Uterus (tissue), 2 donors: ENCODE results near the gene CDH2.

ENCODE experiments used
- CTCF ChIP-seq, 4 experiments: fragments of 200-600 bp in 2 of 4; fragments of 450-650 bp in 2 of 4; sonication (generic) in 2 of 4; IDR thresholded peaks; one replicate each; pipeline ENCODE4 v1.5.1; 2016 to 2019; ENCODE audit warnings: antibody characterized with exemption in 4 of 4, mild to moderate bottlenecking in 2 of 4, moderate library complexity in 1 of 4
- POLR2A ChIP-seq, 2 donors: fragments of 450-650 bp; IDR thresholded peaks; one replicate each; pipeline ENCODE4 v1.6.1; 2016; ENCODE audit warnings: antibody characterized with exemption in 2 of 2, mild to moderate bottlenecking in 1 of 2, moderate library complexity in 1 of 2

GRCh38 chr18:28012336-28012735 is 164.6 kb downstream of the CDH2 start:
- TF ChIP-seq CTCF (IDR thresholded peaks at IDR 0.05) (no peak), POLR2A (IDR thresholded peaks at IDR 0.05) (no peak)
